ENCODE measurements around the gene SPI1.

The SPI1 gene

GRCh38 chr11:47406896-47407745, 28.8 kb upstream of the SPI1 start:
- no peak for DNase-seq

GRCh38 chr11:47403571-47403970, 25.2 kb upstream of the SPI1 start:
- no peak for DNase-seq

DNA sequence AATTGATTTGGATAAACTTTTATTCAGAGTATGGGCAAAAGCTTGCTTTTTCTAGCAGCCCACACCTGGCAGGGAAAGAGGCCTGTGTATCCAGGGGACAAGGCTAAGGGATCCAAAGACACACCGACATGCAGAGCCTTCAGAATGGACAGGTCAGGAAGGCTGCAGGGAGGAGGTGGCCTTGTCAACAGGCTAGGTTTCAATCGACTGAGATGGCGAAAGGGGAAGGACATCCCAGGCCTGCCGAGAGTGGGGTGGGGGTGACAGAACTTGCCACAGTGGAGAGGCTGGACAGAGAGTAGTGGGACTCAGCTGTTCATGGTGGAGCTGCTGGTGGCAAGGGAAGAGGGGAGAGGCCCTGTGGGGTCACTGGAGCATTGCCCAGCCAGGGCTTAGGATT, 24.8 kb upstream of the SPI1 start:
- no peak for DNase-seq

DNA sequence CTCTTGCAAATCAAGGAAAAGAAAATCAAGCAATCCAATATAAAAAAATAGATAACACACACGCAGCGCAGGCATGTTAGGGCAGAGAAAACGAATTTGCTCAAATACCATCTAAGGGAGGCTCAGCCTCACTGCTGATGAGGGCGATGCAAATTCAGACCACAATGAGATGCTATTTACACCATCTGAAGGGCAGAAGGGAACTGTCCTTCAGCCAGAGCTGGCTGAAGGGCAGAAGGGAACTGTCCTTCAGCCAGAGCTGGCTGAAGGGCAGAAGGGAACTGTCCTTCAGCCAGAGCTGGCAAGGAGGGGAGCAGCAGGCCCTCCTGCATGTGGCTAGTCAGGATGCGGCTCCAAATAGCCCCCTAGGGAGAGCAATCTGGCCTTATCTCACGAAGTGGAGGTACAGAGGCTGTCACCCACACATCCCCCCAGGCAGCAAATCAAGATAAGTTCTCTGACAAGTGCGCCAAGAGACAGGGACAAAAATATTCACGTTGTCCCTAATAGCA, 22.5 kb upstream of the SPI1 start:
- DNase-seq = no peak

DNA sequence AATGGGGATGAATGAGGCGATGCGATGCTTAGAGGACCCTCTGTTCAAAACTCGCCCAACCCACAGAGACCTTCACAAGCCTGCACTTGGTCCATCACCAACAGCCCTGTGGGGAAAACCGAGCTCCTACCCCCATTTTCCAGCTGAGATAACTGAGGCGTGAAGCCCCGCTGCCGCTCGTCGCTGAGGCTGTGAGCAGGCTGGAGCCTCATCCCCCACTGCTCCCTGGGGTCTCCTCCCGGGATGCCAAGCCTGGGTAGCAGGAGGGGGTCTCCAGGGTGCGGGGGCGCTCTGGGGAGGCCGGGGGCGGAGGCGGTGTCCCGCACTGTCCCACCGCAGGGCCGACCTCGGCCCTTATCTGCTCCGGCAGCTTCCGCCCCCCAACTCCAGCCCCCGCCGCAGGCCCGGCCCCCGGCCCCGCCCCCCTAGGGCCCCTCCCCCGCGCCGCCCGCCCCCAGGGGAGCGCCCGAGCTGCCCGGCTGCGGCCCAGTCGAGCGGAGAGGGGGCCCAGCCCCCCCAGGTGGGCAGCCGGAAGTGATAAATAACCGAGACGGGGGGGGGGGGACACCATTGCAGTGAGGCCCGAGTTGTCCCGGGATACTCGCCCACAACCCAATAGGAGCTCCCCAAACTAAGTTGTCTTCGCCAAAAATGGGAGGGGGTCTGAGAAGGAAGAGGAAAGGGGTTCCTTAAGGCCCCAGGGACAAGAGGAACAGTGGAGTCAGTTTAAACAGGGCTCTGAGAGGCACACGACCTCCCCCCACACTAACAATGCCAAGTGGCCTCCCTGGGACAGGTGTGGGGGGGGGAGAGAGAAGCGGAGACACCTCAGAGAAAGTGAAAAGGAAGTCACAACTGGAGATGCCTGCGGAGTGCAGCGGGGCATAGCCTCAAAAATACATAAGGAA, 21.8 kb upstream of the SPI1 start:
- DNase-seq = no peak

GRCh38 chr11:47398551-47398950, 20.2 kb upstream of the SPI1 start:
- DNase-seq = no peak

DNA sequence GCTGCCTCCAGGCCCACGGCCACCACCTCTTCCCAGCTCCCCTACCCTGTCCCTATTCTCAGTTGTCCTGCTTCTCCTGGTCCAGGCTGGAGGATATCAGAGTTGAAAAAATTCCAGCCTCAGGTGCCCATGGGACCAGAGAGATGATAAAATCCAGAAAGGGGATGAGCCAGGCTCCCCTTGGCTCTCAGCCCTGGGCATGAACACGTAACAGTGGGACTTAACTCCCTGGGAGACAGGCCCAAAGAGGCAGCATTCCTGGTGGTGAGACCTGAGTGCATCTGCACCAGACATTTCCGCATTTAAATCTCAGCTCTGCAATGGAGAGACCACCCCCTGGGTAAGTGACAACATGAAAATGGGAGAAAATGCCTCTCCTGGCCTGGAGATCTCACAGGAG, 19.7 kb upstream of the SPI1 start:
- DNase-seq = no peak

DNA sequence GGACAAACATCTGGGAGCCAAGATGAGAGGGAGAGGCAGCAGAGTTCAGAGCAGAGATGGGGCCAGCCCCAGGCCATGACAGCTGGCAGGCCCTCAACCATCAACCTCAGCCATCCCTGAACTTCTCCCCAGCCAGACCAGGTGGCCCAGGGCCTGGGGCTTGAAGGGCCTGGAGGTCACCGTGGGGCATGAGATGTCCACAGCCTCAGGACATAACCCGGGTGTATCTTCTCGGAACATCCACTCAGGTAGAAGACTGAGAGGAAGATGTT, 17.6 kb upstream of the SPI1 start:
- DNase-seq = no peak

GRCh38 chr11:47395223-47396048, 17.1 kb upstream of the SPI1 start:
- DNase-seq = no peak

GRCh38 chr11:47394322-47395222, 16.2 kb upstream of the SPI1 start:
- no peak for DNase-seq

DNA sequence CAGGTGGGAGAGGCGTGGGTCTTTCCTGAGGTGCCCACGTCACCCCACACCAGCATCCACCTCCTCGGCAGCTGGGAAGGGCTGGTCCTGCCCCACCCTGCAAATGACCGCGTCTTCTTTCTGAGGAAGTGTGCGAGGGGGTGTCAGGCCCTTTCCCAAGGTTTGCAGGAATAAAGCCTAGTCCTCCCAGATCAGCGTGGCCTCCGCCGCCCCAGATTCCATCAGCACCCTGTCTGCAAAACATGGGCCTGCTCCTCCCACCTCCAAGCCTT, 15.6 kb upstream of the SPI1 start:
- DNase-seq = no peak

- no peak for DNase-seq
These were observed 15.1 kb upstream of the SPI1 start for GRCh38 chr11:47393163-47394049.

DNA sequence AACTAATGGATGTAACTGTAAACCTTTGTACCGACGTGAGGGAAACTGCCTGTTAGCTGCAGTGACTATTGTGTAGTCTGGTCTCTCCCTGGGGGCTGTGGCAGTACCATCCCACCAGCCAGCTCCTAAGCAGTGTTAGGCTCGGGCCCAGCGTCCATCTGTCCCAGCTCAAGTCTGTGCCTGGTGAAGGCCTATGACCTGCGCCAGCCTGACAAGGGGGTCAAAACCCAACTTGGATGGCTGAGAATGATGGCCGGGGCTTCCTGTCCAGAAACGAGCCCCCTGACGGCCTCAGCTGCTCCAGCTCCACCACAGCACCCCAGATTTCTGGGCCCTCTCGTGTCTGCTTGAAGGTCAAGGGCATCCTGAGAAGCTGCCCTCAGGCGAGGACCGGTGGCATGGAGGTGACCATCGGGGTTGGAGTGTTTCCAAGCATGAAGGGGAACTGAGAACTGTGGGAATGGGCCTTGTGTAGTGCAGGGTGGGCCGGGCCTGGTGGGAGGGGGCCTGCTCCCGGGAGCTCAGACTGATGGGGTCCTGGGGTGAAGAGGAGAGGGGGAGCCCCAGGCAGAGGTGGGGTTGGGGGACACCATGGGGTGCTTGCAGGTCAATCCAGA, 14.3 kb upstream of the SPI1 start:
- DNase-seq = no peak

DNA sequence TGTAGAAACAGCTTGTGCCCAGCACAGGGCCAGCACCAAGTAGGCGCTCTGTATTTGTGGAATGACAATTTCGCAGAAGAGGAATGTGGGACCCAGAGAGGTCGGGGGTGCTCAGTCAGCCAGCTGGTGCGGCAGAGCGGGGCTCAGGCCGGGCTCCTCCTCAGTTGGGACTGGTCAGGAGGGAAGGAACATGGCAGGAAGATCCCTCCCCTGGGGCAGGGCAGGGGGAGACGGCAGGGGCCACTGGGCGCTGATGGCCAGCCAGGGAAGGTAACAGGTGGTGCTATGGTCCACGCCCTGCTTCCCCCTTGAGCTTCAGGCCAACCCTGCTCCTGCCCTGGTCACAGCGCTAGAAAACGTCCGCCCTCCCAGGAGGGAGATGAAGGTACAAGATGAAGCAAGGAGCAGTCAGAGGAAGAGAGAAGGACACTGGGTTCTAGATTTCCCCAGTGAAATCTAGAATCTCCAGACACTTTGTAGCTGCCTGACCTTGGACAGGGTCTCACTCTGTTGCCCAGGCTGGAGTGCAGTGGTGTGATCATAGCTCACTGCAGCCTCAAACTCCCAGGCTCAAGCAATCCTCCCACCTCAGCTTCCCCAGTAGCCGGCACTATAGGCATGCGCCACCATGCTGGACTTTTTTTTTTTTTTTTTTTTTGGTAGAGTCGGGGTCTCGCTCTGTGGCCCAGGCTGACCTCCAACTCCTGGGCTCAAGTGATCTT, 13.5 kb upstream of the SPI1 start:
- no peak for DNase-seq

- DNase-seq = no peak
These were observed 12.8 kb upstream of the SPI1 start for GRCh38 chr11:47391077-47391583.

DNA sequence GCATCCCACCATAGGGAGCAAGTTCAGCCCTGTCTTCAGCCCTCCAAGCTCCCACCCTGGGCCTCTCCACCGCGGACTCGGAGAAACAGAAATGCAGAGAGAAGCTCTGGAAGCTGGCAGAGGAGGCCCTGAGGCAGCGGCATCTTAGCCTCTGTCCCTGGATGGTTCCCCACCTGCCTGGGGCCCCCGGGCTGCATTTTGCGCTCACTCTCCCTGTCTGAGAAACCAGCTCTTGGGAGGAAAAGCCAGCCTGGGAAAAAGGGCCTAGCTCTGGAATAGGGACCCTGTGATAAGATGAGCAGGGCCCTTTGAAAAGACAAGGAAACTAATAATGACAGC, 12.0 kb upstream of the SPI1 start:
- no peak for DNase-seq

- DNase-seq = no peak
These were observed 11.5 kb upstream of the SPI1 start for GRCh38 chr11:47389577-47390421.

DNA sequence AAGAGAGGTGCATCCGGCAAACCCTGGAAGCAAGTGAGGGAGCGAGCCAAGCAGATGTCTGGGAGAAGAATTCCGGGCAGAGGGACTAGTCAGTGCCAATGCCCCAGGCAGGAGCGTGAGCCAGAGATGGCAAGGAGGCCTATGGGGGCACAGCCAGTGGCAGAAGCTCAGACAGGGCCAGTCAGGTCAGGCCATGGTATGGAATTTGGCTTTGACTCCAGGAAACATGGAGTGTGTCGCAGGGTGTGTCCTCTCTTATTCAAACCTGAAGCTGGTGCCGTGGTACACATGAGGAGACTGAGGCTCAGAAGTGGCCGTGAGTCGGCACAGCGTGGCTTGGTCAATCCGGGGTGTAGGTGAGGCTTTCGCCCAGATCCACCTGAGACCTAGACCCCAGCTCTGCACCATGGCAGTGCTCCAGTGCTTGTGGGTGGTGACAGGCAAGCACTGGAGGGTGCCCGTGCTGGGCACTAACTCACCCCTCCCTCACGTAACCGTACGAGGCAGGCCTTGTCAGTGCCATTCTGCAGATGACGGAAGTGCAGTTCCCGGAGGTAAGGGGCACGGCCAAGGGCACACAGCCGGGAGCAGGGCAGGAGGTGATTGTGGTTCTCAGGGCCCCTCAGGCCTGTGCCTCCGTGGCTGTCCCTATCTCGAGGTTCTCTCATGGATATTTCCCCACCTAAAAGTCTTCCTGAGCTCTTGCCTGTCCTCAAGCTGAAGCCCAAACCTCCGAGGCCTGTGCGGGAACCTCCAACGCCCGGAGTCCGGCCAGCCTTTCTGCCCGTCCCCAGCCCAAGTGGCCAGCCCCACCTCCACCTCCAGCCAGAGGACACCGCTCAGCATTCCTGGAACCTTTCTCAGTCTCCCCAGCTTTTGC, 10.6 kb upstream of the SPI1 start:
- no peak for DNase-seq
